ENCODE measurements around the gene ZFAND5. TPM values are rescaled to one million over a fixed set of nuclear protein-coding genes. Genes with fewer than 3 reads are reported as not detected.

The ZFAND5 gene
- total and polyA plus RNA-seq, 2 of the 13 experiments (the other 11 are each of a cell fraction or from before 2014, with no cell fraction given): 53.4 to 60.2 TPM

GRCh38 chr9:72364679-72365524, at the start of gene ZFAND5 (continued):
- TF ChIP-seq HNRNPLL (IDR thresholded peaks at IDR 0.05; ENCODE audit: low read depth, low read length, poor library complexity, severe bottlenecking) (peak; percentile 86), CEBPB (IDR thresholded peaks at IDR 0.05; ENCODE audit: borderline replicate concordance, low read depth, low read length) (no peak), SMAD9 (CRISPR knock-in tag; IDR thresholded peaks at IDR 0.05) (no peak), RBFOX2 (IDR thresholded peaks at IDR 0.05; ENCODE audit: low read depth, low read length) (peak; percentile 99), ZC3H13 (CRISPR knock-in tag; IDR thresholded peaks at IDR 0.05) (no peak; the same call in 1 of the 2 replicates), TBX3 (IDR thresholded peaks at IDR 0.05; ENCODE audit: borderline replicate concordance) (no peak), ZNF282 (IDR thresholded peaks at IDR 0.05; ENCODE audit: partially characterized antibody) (no peak), NR1H2 (CRISPR knock-in tag; IDR thresholded peaks at IDR 0.05; ENCODE audit: borderline replicate concordance, low read depth) (peak; percentile 42; the same call in 1 of the 2 replicates), FOXP1 (IDR thresholded peaks at IDR 0.05) (no peak), FOXP1 (CRISPR knock-in tag; IDR thresholded peaks at IDR 0.05) (no peak), ZNF256 (CRISPR knock-in tag; conservative IDR thresholded peaks at IDR 0.05) (no peak), ZNF432 (CRISPR knock-in tag; IDR thresholded peaks at IDR 0.05; ENCODE audit: borderline replicate concordance) (no peak), MIER3 (CRISPR knock-in tag; IDR thresholded peaks at IDR 0.05; ENCODE audit: borderline replicate concordance) (no peak), JARID2 (CRISPR knock-in tag; IDR thresholded peaks at IDR 0.05; ENCODE audit: insufficient replicate concordance) (no peak), ZNF780A (CRISPR knock-in tag; IDR thresholded peaks at IDR 0.05) (peak; percentile 75; the same call in 1 of the 2 replicates), KLF12 (CRISPR knock-in tag; IDR thresholded peaks at IDR 0.05; ENCODE audit: borderline replicate concordance) (no peak; the same call in 1 of the 2 replicates), ZNF101 (CRISPR knock-in tag; IDR thresholded peaks at IDR 0.05; ENCODE audit: borderline replicate concordance, low read depth) (no peak), ZNF800 (CRISPR knock-in tag; IDR thresholded peaks at IDR 0.05) (no peak; the same call in 1 of the 2 replicates), ZNF546 (CRISPR knock-in tag; conservative IDR thresholded peaks at IDR 0.05) (0 out of 2 replicates have a peak, but pooled peaks have one; percentile 27), ZNF253 (CRISPR knock-in tag; IDR thresholded peaks at IDR 0.05; ENCODE audit: borderline replicate concordance) (no peak), IRF1 (CRISPR knock-in tag; IDR thresholded peaks at IDR 0.05; ENCODE audit: low read depth) (no peak), CBFB (CRISPR knock-in tag; IDR thresholded peaks at IDR 0.05) (peak; percentile 63; the same call in 1 of the 2 replicates), PRMT3 (CRISPR knock-in tag; IDR thresholded peaks at IDR 0.05; ENCODE audit: borderline replicate concordance, low read depth) (no peak), ZKSCAN1 (IDR thresholded peaks at IDR 0.05; ENCODE audit: low read length) (no peak), BORCS8-MEF2B (CRISPR knock-in tag; IDR thresholded peaks at IDR 0.05) (peak; percentile 83), TGIF2 (CRISPR knock-in tag; IDR thresholded peaks at IDR 0.05) (peak; percentile 35; the same call in 1 of the 2 replicates), FOXM1 (CRISPR knock-in tag; IDR thresholded peaks at IDR 0.05) (no peak), ATF7-NPFF (CRISPR knock-in tag; IDR thresholded peaks at IDR 0.05; ENCODE audit: low read depth) (peak; percentile 87; the same call in 1 of the 2 replicates)

Measured in HepG2 (cell line).